Epithelial cell of proximal tubule (primary cell): Measurements from ENCODE around the gene OR8G5. TPM values are rescaled to one million over a fixed set of nuclear protein-coding genes. Genes with fewer than 3 reads are reported as not detected.
A peak's percentile ranks its signal among the peaks of the same experiment; 100 is the strongest.

Source experiments
- DNase-seq: peaks from one replicate; pipeline ENCODE4 v3.0.0-alpha.2; 2011; ENCODE audit warnings: low read depth
- H3K4me3 ChIP-seq: 2 replicates; pipeline ENCODE4 v1.5.1; 2011; ENCODE audit warnings: low read depth, mild to moderate bottlenecking, low read length
- CTCF ChIP-seq: conservative IDR thresholded peaks from 2 replicates; pipeline ENCODE4 v1.5.1; 2012; ENCODE audit warnings: low read depth, mild to moderate bottlenecking, low read length
- total RNA-seq: library from RNA; depleted of rRNA; stranded (reverse); fragments of >200 nt; gene quantifications from 2 replicates; pipeline ENCODE4 v1.2.3, GENCODE V29; 2015

Gene OR8G5
- total RNA-seq, 1 donor from 2014 or later: not detected

- TF ChIP-seq CTCF: no peak
- no peak for DNase-seq
- H3K4me3 ChIP-seq: no peak overlapping the region
Measured at GRCh38 chr11:124274000-124274399, 17.8 kb downstream of the OR8G5 start.

- TF ChIP-seq CTCF: no peak
- no peak for DNase-seq
Measured at GRCh38 chr11:124276081-124276480, 19.9 kb downstream of the OR8G5 start.

GRCh38 chr11:124277207-124277606 lies 21.0 kb downstream of the OR8G5 start:
- no peak overlapping the region for H3K4me3 ChIP-seq
- no peak for TF ChIP-seq CTCF
- DNase-seq: no peak

More at GRCh38 chr11:124276081-124276480, 19.9 kb downstream of the OR8G5 start:
- H3K4me3 ChIP-seq: no peak overlapping the region

GRCh38 chr11:124277804-124278203 lies 21.6 kb downstream of the OR8G5 start:
- no peak for DNase-seq
- no peak overlapping the region for H3K4me3 ChIP-seq
- TF ChIP-seq CTCF: peak; percentile 16

GRCh38 chr11:124278261-124278660 lies 22.1 kb downstream of the OR8G5 start:
- DNase-seq: no peak
- H3K4me3 ChIP-seq: no peak overlapping the region
- no peak for TF ChIP-seq CTCF

- no peak for TF ChIP-seq CTCF
- DNase-seq: no peak
- no peak overlapping the region for H3K4me3 ChIP-seq
Measured at GRCh38 chr11:124285610-124286344, 29.6 kb downstream of the OR8G5 start.

- no peak overlapping the region for H3K4me3 ChIP-seq
Measured at GRCh38 chr11:124294687-124295086, 38.5 kb downstream of the OR8G5 start.

More at GRCh38 chr11:124294687-124295086, 38.5 kb downstream of the OR8G5 start:
- no peak for DNase-seq
- TF ChIP-seq CTCF: no peak
